Putamen (tissue), 1 donor: ENCODE measurements around the gene FLVCR1.
A peak's percentile ranks its signal among the peaks of the same experiment; 100 is the strongest.
"Not testable (repeated sequence)": the region's sequence is repeated elsewhere in the genome, so short reads cannot be mapped to it uniquely, and the experiment has no call there.

Experiments used
- DNase-seq: peaks from one replicate; pipeline ENCODE4 v3.0.0-alpha.2; 2016; ENCODE audit warnings: low spot score

Gene FLVCR1

DNA sequence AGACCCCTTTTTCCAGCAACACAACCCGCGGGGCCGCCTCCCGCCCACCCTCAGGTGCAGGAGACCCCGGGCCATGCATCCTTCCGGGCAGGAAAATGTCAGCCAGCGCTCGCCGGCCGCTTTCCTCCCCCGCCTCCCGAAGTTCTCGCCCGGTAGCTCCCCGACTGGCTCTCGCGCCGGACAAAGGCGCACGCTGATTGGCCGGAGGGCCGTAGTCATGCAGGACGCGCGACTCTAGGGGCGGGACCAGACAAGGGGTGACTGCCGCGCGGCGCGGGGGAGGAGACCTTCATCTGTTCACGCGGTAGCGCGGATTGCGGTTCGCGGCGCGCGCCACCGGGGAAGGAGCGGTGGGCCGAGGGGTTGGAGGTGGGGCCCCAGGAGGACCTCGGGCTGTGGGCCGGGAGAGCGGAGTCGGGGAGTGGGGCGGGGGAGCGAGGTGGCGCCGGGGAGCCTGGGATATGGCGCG is at the start of gene FLVCR1:
TSS of gene FLVCR1 (plus strand) at position 284 of the 469 bp plus-strand sequence. CDS start at position 462, 178 bp downstream.
- peak; percentile 94 for DNase-seq

DNA sequence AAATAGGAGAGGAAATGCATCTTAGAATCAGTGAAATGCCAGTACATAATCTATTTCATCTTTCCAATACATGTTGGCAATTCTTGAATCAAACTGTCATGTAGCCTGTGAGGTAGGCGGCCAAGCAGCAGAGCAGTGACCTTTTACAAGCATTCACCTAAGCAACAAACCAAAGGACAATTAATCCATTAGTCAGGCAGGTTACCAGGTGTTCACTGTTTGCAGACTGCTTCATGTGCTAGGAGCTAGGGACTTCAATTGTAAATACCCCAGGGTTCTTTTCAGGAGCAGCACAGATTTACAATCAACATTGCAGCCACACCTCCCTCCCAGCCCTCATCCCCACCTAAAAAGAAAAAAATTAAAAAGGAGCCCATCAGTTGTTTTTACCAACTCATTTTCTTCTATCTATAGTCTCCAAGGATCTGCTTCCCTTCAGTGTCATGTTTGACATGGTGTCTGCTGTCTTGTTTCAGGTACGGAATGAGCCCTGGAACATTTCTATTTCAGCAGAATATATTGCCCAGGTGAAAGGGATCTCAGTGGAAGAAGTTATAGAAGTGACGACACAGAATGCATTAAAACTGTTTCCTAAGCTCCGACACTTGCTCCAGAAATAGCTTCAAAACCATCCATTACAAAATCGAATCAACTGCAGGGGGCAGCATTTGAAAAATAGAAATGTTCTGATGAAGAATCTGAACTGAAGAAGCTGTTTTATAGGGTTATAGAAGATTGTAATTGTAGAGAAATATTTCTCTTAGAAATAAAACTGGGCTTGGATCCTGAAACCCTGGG is 43.3 kb upstream of the FLVCR1 start:
- DNase-seq, result peak; percentile 35

DNA sequence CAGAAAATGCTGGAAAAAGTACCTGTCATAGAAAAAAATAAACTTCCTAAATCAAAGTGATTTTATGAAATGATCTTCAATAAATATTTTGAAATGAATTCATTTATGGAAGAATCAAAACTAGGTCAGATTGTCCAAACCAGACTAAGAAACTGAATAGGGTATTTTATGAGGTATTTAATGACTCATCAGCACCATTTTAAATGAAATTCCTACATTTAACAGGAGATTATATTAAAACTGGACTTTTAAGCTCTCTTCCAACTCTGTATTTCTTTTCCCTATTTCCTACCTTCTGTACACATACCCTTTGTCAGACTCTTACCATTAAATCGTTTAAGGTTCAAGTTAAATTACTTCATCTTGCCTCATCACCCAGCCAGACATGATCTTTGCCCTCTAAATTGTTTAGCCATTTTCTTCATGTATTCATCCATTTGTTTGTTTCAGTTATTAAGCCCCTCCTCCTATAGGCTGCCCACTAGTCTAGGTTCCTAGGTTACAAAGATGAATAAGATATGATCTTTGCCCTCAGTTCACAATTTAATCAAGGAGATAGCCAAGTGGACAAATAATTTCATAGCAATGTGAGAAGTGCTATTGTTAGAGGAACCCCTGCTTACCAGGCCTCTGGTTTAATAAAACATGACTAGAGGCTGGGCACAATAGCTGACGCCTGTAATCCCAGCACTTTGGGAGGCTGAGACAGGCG is 41.4 kb upstream of the FLVCR1 start:
- DNase-seq, result no peak

DNA sequence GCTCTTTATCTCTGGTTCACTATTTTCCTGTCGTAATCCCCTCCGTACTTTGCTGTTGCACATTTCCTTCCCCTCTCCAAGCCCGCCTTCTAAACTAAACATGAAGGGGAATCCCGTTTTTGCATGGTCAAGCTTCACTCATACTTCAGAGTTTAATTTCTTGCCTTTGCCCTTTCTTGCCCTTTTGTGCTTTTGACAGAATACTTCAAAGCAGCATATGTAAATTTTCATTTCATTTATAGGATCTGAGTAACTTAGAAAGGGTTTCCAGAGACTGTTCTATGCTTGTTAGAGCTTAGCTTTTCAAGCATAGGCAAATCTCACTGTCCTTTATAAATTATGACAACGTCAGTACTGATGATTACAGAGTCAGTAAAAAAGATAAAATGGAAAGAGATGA is 38.3 kb upstream of the FLVCR1 start:
- no peak for DNase-seq

DNA sequence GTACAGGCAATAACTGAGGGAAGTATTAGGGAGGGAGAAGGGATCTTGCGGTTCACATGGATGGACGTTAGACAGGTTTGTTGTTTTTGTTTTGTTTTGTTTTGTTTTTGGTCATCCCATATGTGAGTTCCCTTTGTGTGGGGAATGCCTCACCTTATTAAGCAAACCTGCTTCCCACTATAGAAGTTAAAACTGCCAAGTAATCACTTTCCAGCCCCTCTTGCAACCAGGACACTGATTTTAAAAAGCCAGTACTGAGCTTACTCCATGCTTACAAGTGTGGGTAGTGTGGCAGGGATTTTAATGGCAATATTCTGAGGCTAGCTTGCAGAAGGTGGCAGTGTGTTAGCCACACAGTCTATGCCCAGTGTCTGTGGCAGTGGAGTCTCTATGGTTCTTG is 37.1 kb upstream of the FLVCR1 start:
- DNase-seq, result no peak

DNA sequence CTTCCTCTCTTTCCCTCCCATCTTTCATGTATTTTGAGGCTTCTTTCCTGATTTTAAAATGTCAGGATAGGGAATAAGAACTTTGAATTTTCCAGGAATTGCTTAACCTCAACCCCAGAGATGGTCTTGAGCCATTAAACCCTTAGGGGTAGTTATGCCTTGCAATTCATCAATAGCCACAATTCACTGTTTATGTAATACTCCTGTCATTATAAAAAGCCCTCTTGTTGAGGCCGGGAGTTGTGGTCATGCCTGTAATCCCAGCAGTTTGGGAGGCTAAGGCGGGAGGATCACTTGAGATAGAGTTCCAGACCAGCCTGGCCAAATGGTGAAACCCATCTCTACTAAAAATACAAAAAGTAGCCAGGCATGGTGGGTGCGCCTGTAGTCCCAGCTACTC is 35.1 kb upstream of the FLVCR1 start:
- no peak for DNase-seq

DNA sequence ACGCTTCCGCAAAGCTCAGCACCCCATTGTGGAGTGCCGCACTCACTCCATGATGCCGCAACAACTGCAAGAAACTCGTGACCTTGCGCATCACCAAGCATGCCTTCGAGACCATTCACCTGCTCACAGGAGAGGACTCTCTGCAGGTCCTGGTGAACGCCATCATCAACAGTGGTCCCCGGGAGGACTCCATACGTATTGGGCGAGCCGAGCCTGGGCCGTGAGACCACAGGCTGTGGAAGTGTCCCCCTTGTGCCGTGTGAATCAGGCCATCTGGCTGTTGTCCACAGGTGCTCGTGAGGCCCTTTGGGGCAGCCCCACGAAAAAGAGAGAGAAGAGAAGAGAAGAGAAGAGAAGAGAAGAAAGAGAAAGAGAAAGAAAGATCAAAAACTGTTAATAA is 33.9 kb upstream of the FLVCR1 start:
- no peak for DNase-seq

DNA sequence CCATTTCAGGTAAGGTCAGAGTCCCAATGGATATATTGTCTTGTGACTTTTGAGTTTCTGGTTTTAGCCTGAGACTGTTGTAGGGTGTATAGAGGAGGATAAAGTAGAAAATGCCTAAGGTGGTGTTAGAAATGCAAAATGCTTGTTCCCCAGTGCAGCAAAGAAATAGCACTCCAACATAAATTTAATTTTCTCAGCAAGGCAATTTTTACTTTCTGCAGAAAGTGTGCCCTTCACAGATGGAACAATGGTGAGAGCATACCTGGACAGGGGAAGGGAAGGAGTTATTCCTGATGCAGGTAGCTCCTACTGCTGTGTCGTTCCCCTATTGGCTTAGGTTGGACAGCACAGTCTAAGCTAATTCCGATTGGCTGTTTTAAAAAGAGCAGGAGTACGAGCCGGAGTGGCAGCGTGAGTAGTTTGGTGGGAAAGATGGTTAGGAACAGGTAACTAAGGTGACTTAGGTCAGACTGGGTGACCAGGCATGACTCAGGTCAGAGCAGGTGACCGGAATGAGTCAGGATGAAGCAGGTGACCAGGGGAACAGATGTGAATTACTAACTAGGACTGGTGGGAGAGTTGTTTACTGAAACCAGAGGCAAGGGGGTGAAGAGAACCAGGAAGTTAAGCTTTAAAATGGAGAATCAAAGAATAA is 32.1 kb upstream of the FLVCR1 start:
- DNase-seq, result no peak

DNA sequence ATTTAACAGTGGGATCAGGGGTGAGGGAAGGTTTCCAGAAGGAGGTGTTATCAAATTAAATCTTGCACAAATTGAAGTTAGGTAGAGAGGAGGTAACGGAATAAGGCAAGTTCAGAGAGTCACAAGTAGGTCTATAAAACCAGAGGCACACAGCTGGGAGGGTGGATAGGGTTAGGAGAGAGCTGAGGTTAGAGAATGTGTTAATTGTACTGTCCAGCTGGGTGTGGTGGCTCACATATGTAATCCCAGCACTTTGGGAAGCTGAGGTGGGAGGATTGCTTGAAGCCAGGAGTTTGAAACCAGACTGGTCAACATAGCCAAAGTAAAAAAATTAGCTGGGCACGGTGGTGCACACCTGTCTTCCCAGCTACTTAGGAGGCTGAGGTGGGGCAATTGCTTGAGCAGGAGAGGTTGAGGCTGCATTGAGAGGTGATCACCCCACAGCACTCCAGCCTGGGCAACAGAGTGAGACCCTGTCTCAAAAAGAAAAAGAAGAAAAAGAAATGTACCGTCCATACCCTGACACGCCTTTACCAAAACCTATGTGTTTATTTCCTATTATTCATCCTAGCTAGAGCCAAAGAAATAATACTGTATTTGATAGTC is 30.8 kb upstream of the FLVCR1 start:
- DNase-seq, result no peak

DNA sequence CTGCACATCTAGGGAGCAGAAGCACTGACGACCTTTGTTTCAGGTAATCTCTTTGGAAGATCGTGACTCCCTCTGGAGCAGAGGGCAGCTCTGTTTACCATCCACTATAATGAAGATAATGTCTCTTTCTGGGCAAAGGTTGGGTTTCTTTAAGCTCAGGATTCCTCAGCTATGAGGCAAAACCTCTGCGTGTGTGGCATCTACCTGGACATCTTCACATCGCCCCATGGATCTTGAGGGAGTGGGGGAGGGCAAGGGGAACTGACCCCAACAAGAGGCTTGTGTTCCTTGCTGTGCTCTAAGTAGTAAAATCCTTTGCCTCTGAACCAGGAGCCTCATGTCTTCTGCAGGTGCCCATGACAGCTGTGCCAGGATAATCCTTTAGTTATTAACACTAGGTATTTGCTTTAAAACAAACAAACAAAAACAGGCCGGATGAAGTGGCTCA is 30.2 kb upstream of the FLVCR1 start:
- DNase-seq, result no peak

DNA sequence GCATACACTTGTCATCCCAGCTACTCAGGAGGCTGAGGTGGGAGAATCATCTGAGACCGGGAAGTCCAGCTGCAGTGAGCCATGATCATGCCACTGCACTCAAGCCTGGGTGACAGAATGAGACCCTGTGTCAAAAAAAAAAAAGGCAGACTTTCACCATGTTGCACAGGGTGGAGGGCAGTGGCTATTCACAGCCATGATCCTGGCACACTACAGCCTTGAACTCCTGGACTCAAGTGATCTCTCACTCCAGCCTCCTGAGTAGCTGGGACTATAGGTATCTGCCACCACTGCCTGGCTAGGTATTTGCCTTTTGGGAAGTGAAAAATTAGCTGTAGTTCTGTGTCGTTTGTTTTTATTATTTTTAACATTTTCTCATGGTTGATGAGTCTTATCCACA is 29.7 kb upstream of the FLVCR1 start:
- no peak for DNase-seq

DNA sequence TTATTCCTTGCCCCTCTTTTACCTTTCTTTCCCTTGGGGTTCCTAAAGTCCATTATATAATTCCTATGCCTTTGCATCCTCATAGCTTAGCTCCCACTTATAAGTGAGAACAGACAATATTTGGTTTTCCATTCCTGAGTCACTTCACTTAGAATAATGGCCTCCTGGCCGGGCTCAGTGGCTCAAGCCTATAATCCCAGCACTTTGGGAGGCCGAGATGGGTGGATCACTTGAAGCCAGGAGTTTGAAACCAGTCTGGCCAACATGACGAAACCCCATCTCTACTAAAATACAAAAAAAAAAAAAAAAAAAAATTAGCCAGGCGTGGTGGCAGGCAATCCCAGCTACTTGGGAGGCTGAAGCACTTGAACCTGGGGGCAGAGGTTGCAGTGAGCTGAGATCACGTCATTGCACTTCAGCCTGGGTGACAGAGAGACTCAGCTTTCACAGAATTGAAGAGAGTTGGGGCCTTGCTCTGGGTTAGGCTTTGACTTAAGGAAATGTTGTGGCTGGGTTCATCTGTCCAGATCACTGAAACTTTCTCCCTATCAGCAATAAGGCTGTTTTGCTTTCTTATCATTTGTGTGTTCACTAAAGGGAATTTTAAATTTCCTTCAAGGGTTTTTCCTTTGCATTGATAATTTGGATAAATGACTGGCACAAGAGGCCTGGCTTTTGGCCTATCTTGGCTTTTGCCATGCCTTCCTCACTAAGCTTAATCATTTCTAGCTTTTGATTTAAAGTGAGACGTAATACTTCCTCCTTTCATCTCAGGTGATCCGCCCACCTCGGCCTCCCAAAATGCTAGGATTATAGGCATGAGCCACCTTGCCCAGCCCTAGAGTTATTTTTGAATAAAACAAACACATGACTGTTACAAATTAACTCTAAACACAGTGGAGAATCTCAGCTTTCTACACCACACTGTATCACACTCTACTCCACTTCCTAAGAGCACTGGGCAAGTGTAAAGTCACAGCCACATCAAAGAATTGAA is 24.6 kb upstream of the FLVCR1 start:
- not testable (repeated sequence) for DNase-seq

DNA sequence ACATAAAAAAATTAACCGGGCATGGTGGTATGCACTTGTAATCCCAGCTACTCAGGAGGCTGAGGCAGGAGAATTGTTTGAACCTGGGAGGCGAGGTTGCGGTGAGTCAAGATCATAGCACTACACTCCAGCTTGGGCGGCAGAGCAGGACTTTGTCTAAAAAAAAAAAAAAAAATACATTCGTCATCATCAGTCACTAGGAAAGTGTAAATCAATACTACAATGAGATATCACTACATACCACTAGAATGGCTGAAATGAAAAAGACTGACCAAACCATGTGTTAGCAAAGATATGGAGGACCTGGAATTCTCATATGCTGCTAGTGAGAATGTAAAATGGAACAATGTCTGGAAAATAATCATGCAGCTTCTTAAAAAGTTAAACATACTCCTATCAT is 19.9 kb upstream of the FLVCR1 start:
- no peak for DNase-seq

DNA sequence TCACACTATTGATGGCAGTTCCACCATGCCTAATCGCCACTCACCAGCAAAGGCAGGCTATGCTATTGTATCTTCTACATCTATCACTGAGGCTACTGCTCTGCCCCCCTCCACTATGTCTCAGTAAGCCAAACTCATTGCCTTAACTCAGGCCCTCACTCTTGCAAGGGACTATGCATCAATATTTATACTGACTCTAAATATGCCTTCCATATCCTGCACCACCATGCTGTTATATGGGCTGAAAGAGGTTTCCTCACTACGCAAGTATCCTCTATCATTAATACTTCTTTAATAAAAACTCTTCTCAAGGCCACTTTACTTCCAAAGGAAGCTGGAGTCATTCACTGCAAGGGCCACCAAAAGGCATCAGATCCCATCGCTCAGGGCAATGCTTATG is 13.6 kb upstream of the FLVCR1 start:
- DNase-seq, result not testable (repeated sequence)

DNA sequence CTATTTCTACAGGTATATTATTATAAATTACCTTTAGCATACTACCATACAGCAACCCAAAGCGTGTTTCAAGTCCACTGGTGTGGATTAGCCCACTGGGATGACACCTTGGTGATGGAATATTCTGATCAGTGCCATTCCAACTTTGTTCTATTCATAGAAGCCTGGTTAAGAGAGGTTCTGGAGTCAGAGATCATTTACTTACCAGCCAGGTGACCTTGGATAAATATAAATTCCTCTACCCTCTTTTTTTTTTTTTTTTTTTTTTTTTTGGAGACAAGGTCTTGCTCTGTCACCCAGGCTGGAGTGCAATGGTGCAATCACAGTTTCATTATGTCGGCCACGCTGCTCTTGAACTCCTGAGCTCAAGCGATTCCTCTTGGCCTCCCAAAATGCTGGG is 10.5 kb upstream of the FLVCR1 start, which contains the start of gene SPATA45:
TSS of gene SPATA45 (minus strand) at position 101 of the 400 bp plus-strand sequence. CDS start 11,500 bp downstream, outside the sequence.
- DNase-seq, result no peak

DNA sequence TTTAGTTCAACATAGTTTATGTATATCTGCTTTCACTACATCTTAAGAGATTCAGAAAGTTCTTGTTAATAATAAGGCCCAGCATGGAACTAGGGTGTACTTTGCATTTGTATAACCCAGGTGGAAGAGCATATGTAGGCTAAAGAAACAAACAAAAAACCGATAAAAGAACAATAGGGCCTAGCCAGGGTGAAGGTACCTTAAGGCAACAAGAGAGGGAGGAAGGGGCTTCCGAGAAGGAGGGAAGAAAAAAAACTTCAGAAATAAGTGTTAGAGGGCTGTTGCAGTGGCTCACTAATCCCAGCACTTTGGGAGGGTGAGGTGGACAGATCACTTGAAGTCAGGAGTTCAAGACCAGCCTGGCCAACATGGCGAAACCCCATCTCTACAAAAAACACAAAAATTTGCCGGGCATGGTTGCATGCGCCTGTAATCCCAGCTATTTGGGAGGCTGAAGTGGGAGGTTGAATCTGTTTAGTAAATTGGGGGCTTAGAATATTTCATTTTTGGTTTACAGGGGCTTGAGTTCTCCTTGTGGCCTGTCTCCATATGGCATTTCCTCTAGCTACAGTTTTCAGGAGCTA is 5.9 kb upstream of the FLVCR1 start:
- DNase-seq, result no peak

DNA sequence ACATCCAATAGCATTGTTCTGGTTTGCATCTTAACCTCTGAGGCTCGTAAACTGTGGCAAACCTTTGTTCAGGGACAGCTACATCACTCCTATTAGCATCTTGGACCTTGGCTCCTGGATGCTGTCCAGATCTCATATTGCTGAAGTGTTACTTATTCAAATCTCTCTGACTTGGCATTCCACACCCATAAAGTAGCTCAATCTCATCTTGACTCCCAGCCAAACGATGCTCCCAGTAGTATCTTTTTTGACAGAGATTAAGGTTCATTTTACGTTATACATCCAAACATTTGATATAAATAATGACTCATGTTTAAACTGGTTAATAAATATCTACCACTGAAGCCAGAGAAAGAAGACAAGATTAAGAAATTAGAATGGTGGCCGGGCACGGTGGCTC is 4.4 kb upstream of the FLVCR1 start:
- DNase-seq, result no peak

DNA sequence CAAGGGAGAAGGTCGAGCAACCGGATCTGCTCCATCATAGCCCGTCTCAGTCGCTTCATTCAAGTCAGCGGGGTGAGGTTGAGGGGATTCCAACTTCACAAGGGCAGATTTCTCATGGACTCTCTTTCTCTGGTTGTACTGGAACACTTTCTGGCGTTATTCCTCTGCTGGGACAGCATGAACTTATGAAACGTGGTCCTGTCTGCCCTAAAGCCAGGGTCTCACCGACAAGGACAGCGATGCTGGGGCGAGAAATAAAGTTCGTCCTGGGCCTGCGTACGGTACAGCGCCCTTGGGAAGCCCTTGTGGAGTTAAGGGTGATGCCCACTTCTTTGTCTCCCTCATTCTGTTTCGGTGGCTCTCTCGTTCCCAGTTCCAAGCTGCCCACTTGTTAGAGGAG is 1.3 kb upstream of the FLVCR1 start:
- DNase-seq, result no peak

DNA sequence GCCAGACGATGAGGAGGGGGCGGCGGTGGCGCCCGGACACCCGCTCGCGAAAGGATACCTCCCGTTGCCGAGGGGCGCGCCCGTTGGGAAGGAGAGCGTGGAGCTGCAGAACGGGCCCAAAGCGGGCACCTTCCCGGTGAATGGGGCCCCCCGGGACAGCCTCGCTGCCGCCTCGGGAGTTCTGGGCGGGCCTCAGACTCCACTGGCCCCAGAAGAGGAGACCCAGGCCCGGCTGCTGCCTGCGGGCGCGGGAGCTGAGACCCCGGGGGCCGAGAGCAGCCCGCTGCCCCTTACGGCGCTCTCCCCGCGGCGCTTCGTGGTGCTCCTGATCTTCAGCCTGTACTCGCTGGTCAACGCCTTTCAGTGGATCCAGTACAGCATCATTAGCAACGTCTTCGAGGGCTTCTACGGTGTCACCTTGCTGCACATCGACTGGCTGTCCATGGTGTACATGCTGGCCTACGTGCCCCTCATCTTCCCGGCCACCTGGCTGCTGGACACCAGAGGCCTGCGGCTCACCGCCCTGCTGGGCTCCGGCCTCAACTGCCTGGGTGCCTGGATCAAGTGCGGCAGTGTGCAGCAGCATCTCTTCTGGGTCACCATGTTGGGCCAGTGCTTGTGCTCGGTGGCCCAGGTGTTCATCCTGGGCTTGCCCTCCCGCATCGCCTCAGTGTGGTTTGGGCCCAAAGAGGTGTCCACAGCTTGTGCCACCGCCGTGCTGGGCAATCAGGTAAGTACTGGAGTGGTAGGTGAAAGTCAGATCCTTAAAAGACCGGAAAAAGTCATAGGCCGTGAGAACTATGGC is 588 bp downstream of the FLVCR1 start:
- peak; percentile 21 for DNase-seq
